ENCODE results near the gene FNDC11. TPM values are rescaled to one million over a fixed set of nuclear protein-coding genes. Genes with fewer than 3 reads are reported as not detected.

Gene FNDC11
- total and polyA plus RNA-seq, 2 of the 13 experiments (the other 11 are each of a cell fraction or from before 2014, with no cell fraction given) = 0.07 TPM; not detected in 1

- no peak for TF ChIP-seq ZNF570 (CRISPR knock-in tag; IDR thresholded peaks at IDR 0.05; ENCODE audit: borderline replicate concordance)
- no peak for TF ChIP-seq RCOR2 (CRISPR knock-in tag; IDR thresholded peaks at IDR 0.05)
- peak; percentile 33; the same call in 1 of the 2 replicates for TF ChIP-seq POLR2AphosphoS5 (IDR thresholded peaks at IDR 0.05; ENCODE audit: low read depth, low read length)
- TF ChIP-seq THAP9 (CRISPR knock-in tag; IDR thresholded peaks at IDR 0.05; ENCODE audit: borderline replicate concordance) = peak; percentile 75; the same call in 1 of the 2 replicates
- TF ChIP-seq ZNF468 (CRISPR knock-in tag; IDR thresholded peaks at IDR 0.05) = no peak
- TF ChIP-seq ZNF496 (CRISPR knock-in tag; IDR thresholded peaks at IDR 0.05; ENCODE audit: insufficient replicate concordance) = no peak
- no peak for TF ChIP-seq TCF7L2 (IDR thresholded peaks at IDR 0.05; ENCODE audit: low read depth, low read length)
- TF ChIP-seq ATF7-NPFF (CRISPR knock-in tag; IDR thresholded peaks at IDR 0.05; ENCODE audit: low read depth) = peak; percentile 90
- TF ChIP-seq NFKB2 (CRISPR knock-in tag; IDR thresholded peaks at IDR 0.05; ENCODE audit: borderline replicate concordance) = peak; percentile 97
- TF ChIP-seq ZBTB8A (CRISPR knock-in tag; IDR thresholded peaks at IDR 0.05; ENCODE audit: borderline replicate concordance, low read depth) = no peak
- peak; percentile 94; the same call in 1 of the 2 replicates for TF ChIP-seq SMAD3 (CRISPR knock-in tag; IDR thresholded peaks at IDR 0.05)
- TF ChIP-seq NFYC (CRISPR knock-in tag; IDR thresholded peaks at IDR 0.05) = peak; percentile 48; the same call in 1 of the 2 replicates
- no peak; the same call in 1 of the 2 replicates for TF ChIP-seq LRRFIP1 (CRISPR knock-in tag; conservative IDR thresholded peaks at IDR 0.05)
- peak; percentile 94 for TF ChIP-seq DNMT1 (CRISPR knock-in tag; IDR thresholded peaks at IDR 0.05)
- TF ChIP-seq BATF2 (CRISPR knock-in tag; IDR thresholded peaks at IDR 0.05) = no peak
- no peak for TF ChIP-seq PLRG1 (conservative IDR thresholded peaks at IDR 0.05)
- TF ChIP-seq NFE2 (CRISPR knock-in tag; IDR thresholded peaks at IDR 0.05) = no peak
- no peak for TF ChIP-seq SRSF9 (IDR thresholded peaks at IDR 0.05; ENCODE audit: borderline replicate concordance, insufficient read depth, low read depth, low read length, poor library complexity, severe bottlenecking)
- TF ChIP-seq HMGXB4 (CRISPR knock-in tag; IDR thresholded peaks at IDR 0.05; ENCODE audit: borderline replicate concordance in 1 of 2, low read depth in 1 of 2) = peak; percentile 97 to 99
- peak; percentile 80; the same call in 1 of the 2 replicates for TF ChIP-seq GTF3A (CRISPR knock-in tag; conservative IDR thresholded peaks at IDR 0.05)
- TF ChIP-seq KLF6 (CRISPR knock-in tag; IDR thresholded peaks at IDR 0.05) = peak; percentile 93; the same call in 1 of the 2 replicates
Measured at GRCh38 chr20:63537525-63538203, 16.3 kb upstream of the FNDC11 start (continued).

Data from HepG2 (cell line).